D721Med (cell line): ENCODE data around the gene NPTX2.

Source experiments
- DNase-seq: peaks from one replicate; pipeline ENCODE4 v3.0.0; 2011; ENCODE audit warnings: low spot score; ENCODE audit not compliant: insufficient read length
- FAIRE-seq: peaks from 2 replicates; lab custom pipeline; 2011; peaks lifted over from hg19 to GRCh38; lab: Jason Lieb, UNC
- CTCF ChIP-seq: IDR thresholded peaks from 2 replicates; pipeline ENCODE4 v1.5.1; 2012; ENCODE audit warnings: mild to moderate bottlenecking, control low read depth; ENCODE audit not compliant: insufficient read depth; ENCODE audit errors: missing control alignments

Gene NPTX2

GRCh38 chr7:98619450-98620321 is 2.6 kb downstream of the NPTX2 start:
- FAIRE-seq: no peak
- TF ChIP-seq CTCF: no peak
- no peak for DNase-seq

GRCh38 chr7:98621573-98622482 is 4.7 kb downstream of the NPTX2 start:
- DNase-seq: no peak
- no peak for TF ChIP-seq CTCF
- no peak for FAIRE-seq

- no peak for FAIRE-seq
- no peak for DNase-seq
- TF ChIP-seq CTCF: no peak
Measured at GRCh38 chr7:98622926-98623325, 5.8 kb downstream of the NPTX2 start.

- no peak for TF ChIP-seq CTCF
- DNase-seq (no peak), FAIRE-seq (no peak)
Measured at GRCh38 chr7:98624846-98625420, 7.8 kb downstream of the NPTX2 start.

GRCh38 chr7:98626460-98627412 is 9.7 kb downstream of the NPTX2 start:
- DNase-seq: no peak
- TF ChIP-seq CTCF: no peak
- FAIRE-seq: no peak

- TF ChIP-seq CTCF: no peak
- FAIRE-seq (no peak), DNase-seq (no peak)
Measured at GRCh38 chr7:98627413-98627790, 10.3 kb downstream of the NPTX2 start.
